ENCODE results near the gene BICD1.
"Not testable (repeated sequence)": the region's sequence is repeated elsewhere in the genome, so short reads cannot be mapped to it uniquely, and the experiment has no call there.

The BICD1 gene

DNA sequence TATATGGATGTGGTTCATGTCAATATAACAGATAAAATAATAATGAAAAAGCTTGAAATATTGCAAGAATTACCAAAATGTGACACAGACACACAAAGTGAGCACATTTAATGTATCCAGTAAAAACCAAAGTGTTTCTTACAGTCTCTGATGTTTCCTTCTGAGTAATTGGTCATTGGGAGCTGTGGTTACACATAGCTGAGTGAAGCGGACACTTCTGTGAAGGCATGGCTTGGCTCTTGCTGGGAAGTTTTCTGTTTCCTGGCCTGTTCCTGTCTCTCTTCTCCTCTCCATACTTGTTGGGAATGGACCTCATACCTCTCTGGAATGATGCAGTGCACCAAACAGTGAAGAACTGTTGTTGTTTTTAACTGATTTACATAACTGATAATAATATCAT is 117.3 kb downstream of the BICD1 start:
- peaks cover 5% of the 10 kb centered on the region for H3K36me3 ChIP-seq
- no peaks in the 10 kb centered on the region for H3K27me3 ChIP-seq (ENCODE audit: insufficient read depth, low read depth, severe bottlenecking)
- no peaks in the 10 kb centered on the region for H3K9me3 ChIP-seq (ENCODE audit: severe bottlenecking)
- no peak overlapping the region for H3K4me3 ChIP-seq (ENCODE audit: low read depth, low read length)
- TF ChIP-seq, protein P1, sequence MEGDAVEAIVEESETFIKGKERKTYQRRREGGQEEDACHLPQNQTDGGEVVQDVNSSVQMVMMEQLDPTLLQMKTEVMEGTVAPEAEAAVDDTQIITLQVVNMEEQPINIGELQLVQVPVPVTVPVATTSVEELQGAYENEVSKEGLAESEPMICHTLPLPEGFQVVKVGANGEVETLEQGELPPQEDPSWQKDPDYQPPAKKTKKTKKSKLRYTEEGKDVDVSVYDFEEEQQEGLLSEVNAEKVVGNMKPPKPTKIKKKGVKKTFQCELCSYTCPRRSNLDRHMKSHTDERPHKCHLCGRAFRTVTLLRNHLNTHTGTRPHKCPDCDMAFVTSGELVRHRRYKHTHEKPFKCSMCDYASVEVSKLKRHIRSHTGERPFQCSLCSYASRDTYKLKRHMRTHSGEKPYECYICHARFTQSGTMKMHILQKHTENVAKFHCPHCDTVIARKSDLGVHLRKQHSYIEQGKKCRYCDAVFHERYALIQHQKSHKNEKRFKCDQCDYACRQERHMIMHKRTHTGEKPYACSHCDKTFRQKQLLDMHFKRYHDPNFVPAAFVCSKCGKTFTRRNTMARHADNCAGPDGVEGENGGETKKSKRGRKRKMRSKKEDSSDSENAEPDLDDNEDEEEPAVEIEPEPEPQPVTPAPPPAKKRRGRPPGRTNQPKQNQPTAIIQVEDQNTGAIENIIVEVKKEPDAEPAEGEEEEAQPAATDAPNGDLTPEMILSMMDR (IDR thresholded peaks at IDR 0.05; ENCODE audit: low read depth, low read length): no peak
- no peak overlapping the region for H3K27ac ChIP-seq
- no peak for DNase-seq

DNA sequence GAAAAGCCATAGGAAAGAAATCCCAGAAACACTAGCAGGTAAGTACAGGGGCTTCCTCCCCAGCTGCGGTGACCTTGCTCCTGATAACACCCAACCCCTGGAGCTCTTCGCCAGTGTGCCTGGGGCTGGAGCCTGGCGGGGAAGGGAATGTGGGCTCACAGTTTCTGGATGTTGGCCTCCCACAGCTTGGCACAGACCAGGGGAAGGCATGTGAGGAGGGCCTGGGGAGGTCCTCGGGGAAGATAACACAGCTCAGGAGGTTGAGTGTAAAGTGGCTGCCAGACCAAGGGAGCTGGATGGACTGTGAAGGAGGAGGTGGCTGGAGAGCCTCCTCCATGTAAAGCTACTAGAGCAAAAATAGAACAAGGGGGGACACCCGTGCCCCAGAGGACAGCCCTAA is 120.1 kb downstream of the BICD1 start:
- Histone ChIP-seq H3K27ac (no peak overlapping the region), H3K27me3 (ENCODE audit: insufficient read depth, low read depth, severe bottlenecking) (no peaks in the 10 kb centered on the region), H3K4me3 (ENCODE audit: low read depth, low read length) (no peak overlapping the region), H3K36me3 (peaks cover 5% of the 10 kb centered on the region), H3K9me3 (ENCODE audit: severe bottlenecking) (no peaks in the 10 kb centered on the region)
- TF ChIP-seq, protein P1 (IDR thresholded peaks at IDR 0.05; ENCODE audit: low read depth, low read length): no peak
- DNase-seq: no peak

DNA sequence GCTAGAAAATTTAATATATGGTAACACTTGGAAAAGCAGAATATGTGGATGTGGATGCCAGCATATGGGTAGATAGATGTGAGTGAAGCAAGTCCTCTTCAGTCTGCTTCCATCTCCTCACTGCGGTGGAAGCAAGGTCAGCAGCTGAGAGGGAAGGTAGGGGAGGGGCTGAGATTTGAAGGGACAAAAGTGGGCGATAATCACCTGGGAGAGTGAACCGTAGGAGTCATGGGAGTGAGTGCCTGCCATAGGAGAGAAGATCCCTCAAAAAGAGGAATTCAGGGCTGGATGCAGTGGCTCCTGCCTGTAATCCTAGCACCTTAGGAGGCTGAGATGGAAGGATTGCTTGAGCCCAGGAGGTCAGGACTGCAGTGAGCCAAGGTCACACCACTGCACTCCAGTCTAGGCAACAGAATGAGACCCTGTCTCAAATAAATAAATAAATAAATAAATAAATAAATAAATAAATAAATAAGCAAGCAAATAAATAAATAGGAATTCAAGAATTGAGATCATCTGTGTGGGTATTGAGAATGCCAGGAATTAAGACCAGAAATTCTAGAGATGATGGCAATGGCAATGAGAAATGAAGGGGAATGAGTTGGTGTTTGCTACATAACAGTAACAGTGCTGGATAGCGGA is 123.4 kb downstream of the BICD1 start:
- DNase-seq: no peak
- peaks cover under 1% of the 10 kb centered on the region for H3K36me3 ChIP-seq
- TF ChIP-seq, protein P1 (IDR thresholded peaks at IDR 0.05; ENCODE audit: low read depth, low read length): no peak
- no peaks in the 10 kb centered on the region for H3K9me3 ChIP-seq (ENCODE audit: severe bottlenecking)
- H3K4me3 ChIP-seq (ENCODE audit: low read depth, low read length): no peak overlapping the region
- no peak overlapping the region for H3K27ac ChIP-seq
- H3K27me3 ChIP-seq (ENCODE audit: insufficient read depth, low read depth, severe bottlenecking): no peaks in the 10 kb centered on the region

DNA sequence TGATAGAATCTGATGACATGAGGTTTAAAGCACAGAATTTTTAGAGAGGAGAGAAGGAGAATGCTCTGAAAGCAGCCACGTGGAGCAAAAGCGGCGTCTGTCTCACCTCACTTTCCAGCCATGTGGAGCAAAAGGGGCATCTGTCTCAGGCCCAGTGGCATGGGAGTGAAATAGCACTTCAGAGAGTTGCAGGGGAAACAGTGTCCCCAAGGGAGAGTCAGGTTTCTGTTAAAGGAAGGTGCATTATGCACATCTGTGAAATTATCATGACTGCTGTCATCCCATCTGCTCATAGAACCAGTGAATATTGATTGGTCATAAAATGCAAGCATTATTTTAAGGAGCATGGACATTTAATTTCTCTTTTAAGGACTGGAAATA is 124.0 kb downstream of the BICD1 start:
- no peak for DNase-seq
- TF ChIP-seq, protein P1 (IDR thresholded peaks at IDR 0.05; ENCODE audit: low read depth, low read length): no peak
- no peaks in the 10 kb centered on the region for H3K36me3 ChIP-seq
- H3K27ac ChIP-seq: no peak overlapping the region
- no peaks in the 10 kb centered on the region for H3K27me3 ChIP-seq (ENCODE audit: insufficient read depth, low read depth, severe bottlenecking)
- no peak overlapping the region for H3K4me3 ChIP-seq (ENCODE audit: low read depth, low read length)
- no peaks in the 10 kb centered on the region for H3K9me3 ChIP-seq (ENCODE audit: severe bottlenecking)

DNA sequence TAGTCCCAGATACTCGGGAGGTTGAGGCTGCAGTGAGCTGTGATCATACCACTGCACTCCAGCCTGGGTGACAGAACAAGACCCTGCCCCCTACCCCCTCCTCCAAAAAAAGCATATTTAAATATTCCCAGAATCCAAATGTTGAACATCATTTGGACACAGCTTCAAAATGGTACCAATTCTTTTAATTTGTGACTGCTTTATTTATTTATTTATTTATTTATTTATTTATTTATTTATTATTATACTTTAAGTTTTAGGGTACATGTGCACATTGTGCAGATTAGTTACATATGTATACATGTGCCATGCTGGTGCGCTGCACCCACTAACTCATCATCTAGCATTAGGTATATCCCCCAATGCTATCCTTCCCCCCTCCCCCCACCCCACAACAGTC is 124.7 kb downstream of the BICD1 start:
- not testable (repeated sequence) for H3K4me3 ChIP-seq (ENCODE audit: low read depth, low read length); H3K27ac ChIP-seq; H3K36me3 ChIP-seq; H3K9me3 ChIP-seq (ENCODE audit: severe bottlenecking); H3K27me3 ChIP-seq (ENCODE audit: insufficient read depth, low read depth, severe bottlenecking); DNase-seq

DNA sequence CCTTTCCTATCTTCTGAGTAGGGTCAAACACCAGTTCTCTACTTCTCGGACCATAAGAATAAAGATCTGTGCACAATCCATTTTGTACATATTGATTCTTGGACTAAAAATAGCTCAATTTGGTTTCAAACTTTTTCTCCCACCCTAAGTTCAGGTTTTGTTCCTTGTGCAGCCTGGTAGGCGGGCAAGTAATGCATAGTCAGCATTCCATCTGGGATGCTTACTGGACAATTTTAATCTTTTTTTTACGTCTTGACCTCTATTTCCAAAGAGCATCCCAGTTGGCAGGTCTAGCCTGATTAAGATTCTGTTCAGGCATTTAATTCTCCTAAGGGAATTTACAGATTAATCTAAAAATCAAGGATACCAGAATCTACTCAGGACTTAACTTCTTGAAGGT is 126.9 kb downstream of the BICD1 start:
- DNase-seq: no peak
- H3K27ac ChIP-seq: no peak overlapping the region
- H3K4me3 ChIP-seq (ENCODE audit: low read depth, low read length): no peak overlapping the region
- H3K27me3 ChIP-seq (ENCODE audit: insufficient read depth, low read depth, severe bottlenecking): no peaks in the 10 kb centered on the region
- H3K36me3 ChIP-seq: peaks cover 12% of the 10 kb centered on the region
- peaks cover 10% of the 10 kb centered on the region for H3K9me3 ChIP-seq (ENCODE audit: severe bottlenecking)
- TF ChIP-seq, protein P1 (IDR thresholded peaks at IDR 0.05; ENCODE audit: low read depth, low read length): no peak
